HS-5 (cell line): ENCODE results near the gene TNNI3.
"Not testable (repeated sequence)": the region's sequence is repeated elsewhere in the genome, so short reads cannot be mapped to it uniquely, and the experiment has no call there.

Source experiments
- DNase-seq: peaks from one replicate; pipeline ENCODE4 v3.0.0-alpha.2; 2012; ENCODE audit warnings: low read depth

Gene TNNI3

DNA sequence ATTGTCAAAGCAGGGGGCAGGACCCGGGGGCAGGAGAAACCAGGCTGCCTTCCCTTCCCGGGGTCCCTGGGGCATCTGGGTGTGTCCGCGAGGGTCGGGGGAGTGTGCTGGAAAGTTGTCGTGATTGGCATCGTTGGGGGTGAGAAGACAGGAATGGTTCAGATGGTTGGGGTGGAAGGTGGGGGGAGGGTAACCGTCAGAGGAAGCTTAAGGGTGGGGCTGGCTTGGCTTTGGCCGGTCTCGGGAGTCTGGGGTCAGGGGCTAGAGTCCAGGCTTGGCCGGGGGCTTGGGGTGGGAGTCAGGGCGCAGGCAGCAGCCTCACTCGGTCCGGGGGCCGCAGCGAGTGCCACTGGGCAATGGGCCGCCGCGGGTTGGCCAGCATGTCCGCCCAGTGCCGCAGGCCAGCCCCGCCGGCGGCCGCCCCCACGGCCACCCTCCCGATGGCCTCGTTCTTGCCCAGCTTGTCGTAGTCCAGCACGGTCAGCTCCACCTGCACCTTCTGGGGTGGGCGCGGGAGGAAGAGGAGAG lies 15.7 kb upstream of the TNNI3 start:
- DNase-seq: no peak

DNA sequence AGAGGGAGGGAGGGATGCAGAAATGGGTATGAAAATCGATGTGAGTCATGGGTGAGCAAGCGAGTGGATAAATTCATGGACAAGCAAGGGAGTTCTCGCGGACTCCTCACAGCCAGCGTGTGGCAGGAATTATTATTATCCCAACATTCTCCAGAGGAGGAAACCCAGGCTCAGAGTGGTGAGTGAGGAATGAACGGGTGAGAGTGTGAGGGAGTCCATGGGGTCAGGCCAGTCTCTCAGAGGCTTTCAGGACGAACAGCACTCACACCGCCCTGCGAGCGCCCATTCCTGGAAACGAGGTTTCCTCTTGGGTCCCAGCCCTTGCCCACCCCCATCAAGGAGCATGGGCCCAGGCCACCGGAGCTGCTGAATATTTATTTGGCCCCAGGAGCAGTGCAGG lies 15.2 kb upstream of the TNNI3 start:
- peak; percentile 68 for DNase-seq

GRCh38 chr19:55172318-55172717 lies 14.8 kb upstream of the TNNI3 start:
- DNase-seq: not testable (repeated sequence)

DNA sequence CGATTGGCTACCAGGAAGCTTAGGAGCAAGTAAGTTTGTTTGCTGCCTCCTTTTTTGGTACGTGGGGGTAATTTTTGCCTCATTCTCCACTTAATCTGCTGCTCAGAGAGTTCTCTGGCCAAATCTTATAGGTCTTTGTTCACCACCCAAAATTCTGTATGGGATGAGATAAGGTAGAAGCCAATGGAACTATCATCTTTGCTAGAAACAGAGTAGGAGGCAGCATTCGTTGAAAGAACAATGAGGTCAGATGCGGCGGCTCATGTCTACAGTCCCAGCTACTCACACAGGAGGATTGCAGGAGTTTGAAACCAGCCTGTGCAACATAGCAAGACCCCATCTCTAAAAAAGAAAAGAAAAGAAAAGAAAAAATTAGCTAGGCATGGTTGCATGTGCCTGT lies 13.9 kb upstream of the TNNI3 start:
- no peak for DNase-seq

DNA sequence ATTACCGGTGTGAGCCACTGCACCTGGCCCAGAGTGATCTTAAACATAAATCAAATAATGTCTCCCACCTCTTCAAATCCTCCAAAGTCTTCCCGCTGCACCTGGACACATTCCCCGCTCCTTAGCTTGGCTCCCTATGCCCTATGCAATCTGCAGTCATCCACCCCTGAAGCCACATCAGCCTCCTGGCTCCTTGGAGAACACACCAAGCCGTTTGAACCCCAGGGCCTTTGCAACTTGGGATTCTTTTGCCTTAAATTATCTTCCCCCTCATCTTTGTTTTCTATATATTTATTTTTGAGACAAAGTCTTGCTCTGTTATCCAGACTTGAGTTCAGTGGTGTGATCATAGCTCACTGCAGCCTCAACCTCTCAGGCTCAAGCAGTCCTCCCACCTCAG lies 11.6 kb upstream of the TNNI3 start:
- no peak for DNase-seq

DNA sequence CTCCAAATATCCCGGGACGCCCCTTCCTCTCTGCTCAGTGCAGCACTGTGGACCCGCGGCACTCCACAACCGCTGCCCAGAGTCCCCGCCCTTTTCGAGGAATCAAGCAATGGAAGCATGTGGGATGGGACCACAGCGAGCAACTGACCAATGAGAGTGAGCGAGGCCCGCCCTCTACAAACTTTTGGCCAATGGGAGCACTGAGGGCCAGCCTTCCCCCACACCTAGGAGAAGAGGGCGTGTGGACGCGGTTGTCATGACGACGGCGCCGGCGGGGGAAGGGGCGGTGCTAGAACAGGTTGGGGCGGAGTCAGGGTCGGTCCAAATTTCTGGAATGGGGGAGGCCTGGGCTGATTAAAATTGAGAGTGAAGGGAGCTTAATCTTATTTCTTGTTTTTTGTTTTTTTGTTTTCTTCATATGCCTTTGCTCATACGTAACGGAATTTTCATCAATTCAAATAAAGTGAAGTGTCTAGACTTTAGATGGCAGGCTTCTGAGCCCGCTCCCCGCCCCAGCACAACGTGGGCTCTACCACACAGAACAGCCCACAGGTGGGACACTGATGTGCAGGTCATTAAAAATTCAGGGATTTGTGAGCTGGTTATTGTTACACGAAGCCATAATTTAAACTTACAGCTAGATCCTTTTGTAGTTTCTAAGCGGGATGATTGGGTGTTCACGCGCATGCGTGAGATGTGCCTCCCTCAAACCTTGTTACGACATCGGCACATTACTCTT lies 9.2 kb upstream of the TNNI3 start, which contains the start of gene DNAAF3:
Gene DNAAF3 (minus strand): TSS at position 84 of the 739 bp plus-strand sequence. CDS start 200 bp downstream, outside the sequence.
- peak; percentile 88 for DNase-seq

GRCh38 chr19:55165952-55166529 lies 8.5 kb upstream of the TNNI3 start:
- no peak for DNase-seq

DNA sequence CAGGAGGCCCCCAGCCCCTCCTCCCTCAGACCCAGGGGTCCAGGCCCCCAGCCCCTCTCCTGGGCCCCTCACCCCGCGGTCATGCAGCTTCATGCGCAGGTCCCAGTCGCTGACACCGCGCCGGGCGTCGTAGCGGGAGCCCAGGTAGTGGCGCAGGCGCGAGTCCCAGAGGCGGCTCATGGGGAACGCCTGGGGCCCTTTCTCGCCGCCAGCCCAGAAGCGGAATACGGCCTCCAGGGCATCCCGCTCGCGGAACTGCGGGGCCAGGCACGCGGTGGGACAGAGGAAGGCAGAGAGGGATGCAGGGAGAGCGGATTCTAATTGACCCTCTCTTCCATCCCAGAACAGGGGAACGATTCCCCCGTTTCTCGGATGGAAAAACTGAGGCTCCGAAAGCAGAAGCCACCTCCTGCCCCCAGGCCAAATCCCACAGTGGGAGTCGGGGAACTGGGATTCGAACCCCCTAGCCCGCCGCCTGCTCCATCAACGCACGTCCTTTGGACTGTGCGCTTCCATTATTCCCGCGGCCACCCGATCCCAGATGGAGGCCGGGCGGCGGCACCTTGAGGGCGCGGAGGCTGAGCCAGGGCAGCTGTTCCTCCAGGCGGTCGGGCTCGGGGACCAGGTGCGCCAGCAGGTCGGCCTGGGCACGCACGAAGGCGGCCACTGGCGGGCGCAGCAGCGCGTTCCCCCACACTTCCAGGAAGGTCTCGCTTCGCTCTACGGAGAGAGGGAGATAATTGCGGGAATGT lies 4.2 kb upstream of the TNNI3 start:
- no peak for DNase-seq

- no peak for DNase-seq
Measured at GRCh38 chr19:55160986-55161365, 3.4 kb upstream of the TNNI3 start.

DNA sequence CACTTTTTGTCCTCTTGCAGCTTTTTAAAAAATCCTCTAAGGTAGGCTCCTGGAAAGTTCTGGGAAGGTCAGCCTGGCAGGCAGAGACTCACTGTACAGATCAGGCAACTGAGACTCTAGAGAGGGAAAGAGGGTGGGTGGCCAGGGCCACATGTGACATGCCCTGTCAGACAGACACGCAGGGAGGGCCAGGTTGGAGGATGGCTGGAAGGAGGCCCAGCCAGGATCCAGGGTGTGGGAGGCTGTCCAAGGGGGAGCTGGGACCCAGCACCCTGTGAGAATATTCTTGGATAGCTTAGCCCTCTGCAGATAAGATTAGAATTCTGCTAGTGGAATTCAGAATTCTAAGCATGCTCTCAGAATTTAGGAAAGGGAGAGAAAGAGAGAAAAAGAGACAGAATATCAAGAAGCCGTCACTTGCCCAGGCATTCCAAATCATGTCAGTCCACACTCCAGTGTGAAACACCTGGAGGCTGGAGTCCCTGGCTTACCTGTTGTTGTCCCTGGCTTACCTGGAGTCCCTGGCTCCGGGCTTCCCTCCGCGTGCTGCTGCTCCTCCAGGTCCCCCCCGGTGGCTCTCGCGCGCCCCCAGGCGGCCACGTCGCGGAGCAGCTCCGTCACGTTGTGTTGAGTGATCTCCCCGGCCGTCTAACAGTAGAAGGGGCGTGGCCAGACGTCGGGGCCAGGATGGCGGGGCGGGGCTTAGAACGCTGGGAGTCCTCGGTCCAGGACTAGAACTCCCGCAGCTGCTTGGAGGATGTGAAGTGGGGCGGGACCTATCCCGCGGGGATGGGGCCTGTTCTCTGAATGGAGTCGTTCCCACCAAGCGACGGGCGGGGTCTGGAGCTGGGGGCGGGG lies 2.8 kb upstream of the TNNI3 start:
- DNase-seq: no peak

GRCh38 chr19:55158848-55159749 lies 1.6 kb upstream of the TNNI3 start:
- DNase-seq: no peak

GRCh38 chr19:55158423-55158822 lies 891 bp upstream of the TNNI3 start:
- no peak for DNase-seq

GRCh38 chr19:55156202-55157063 lies 1.1 kb downstream of the TNNI3 start:
- DNase-seq: no peak

- DNase-seq: not testable (repeated sequence)
Measured at GRCh38 chr19:55155784-55156183, 1.7 kb downstream of the TNNI3 start.

GRCh38 chr19:55153652-55154264 lies 3.8 kb downstream of the TNNI3 start:
- no peak for DNase-seq

DNA sequence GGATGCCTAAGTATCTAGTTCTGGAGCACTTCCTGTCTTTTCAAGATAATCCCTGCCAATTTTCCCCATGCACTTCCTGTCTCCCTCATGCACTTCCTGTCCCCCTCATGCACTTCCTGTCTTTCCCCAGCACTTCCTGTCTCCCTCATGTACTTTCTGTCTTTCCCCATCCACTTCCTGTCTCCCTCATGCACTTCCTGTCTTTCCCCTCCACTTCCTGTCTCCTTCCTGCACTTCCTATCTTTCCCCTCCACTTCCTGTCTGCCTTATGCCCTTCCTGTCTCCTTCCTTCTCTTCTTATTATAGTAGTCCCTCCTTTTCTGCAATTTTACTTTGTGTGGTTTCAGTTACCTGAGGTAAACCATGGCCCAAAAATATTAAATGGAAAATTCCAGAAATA lies 5.5 kb downstream of the TNNI3 start:
- no peak for DNase-seq

DNA sequence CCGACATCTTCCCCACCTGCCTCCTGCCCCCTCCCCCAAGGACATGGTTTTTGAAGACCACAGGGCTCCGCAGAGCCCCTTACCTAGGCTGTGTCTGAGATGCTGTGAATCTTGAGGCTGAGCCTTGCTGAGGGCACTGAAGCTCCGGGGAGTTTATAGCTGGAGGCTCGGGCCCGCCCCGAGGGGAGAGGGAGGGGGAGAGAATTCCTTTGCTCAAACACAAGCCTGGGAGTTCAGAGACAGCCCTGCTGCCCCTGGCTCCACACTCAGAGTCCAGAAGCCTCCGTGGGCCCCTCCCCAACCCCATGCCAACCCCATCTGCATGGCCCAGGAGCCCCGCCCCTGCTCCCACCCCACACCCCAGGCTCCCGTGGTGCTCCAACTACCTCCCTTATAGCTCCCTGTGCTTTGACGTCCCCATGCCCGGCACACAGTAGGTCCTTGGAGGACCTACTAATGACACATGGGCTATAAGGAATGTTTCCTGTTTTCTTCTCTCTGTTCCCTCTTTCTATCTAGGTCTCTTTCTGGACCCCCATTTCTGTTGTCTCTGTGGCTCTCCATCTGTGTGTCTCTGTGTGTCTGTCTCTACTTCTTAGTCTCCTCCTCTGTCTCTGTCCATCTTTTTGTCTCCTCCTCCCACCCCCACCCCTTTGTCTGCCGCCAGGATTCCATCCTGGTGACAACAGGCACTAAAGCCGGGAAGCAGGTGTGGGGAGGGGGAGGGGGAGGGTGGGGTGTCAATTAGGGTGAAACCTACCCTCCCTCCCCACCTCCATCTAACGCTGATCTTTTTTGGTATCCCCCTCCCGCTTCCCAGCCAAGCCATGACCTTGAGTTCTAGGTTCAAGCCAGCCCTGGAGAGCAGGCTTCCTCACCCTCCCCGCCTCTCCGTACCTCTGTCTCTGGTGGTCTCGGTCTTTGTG lies 8.2 kb downstream of the TNNI3 start, which contains the start of gene TNNT1:
Gene TNNT1 (minus strand): TSS at position 129 of the 926 bp plus-strand sequence. CDS start 2,049 bp downstream, outside the sequence.
- DNase-seq: no peak
